ENCODE measurements around the gene POU3F3.

POU3F3 gene

DNA sequence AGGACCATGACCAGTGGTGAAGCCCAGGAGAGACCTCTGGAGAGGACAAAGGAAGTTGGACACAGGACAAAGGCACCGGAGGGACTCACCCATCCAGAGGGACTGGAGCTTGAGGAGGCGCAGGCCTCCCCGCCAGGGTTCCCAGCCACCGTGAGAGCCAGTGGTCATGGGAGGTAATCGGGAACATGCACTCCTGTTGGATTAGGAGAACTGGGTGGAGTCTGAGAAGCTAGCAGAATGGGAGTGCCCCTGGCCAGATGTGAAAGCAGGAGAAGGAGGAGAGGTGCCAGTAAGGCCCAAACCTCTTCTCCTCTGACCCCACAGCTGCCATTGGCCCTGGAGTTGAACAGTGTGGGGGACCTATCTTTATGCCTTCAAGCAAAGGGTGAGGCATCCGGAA is 20.3 kb downstream of the POU3F3 start:
- ChIA-PET POLR2A (no interaction called here), CTCF (no interaction called here)
- TF ChIP-seq FOXM1 (IDR thresholded peaks at IDR 0.05; ENCODE audit: borderline replicate concordance) (no peak), ARNT (IDR thresholded peaks at IDR 0.05) (no peak), FOXK2 (IDR thresholded peaks at IDR 0.05) (no peak), LEF1 (IDR thresholded peaks at IDR 0.05; ENCODE audit: borderline replicate concordance) (no peak), BHLHE40 (IDR thresholded peaks at IDR 0.05; ENCODE audit: borderline replicate concordance) (no peak), FOXA1 (IDR thresholded peaks at IDR 0.05) (no peak)
- no peak for DNase-seq (ENCODE audit: extremely low spot score)

DNA sequence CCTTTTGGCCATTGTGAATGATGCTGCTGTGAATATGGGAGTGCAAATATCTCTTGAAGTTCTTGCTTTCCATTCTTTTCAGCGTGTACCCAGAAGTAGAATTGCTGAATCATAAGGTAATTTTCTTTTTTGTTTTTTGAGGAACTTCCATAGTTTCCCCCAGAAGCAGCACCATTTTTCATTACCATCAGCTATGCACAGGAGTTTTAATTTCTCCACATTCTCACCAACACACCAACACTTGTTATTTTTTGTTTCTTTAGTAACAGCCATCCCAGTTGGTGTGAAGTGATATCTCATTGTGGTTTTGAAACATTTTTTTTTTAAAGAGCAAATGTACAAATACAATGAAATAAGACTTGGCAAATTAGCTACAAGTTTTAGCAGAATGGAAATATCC is 21.3 kb downstream of the POU3F3 start:
- CTCF ChIA-PET = no interaction called here
- POLR2A ChIA-PET = interaction anchor here (0.6 kb wide), 1 partner anchor 418 kb away, joined by 3 read pairs; no protein-coding TSS in a partner anchor
- no peak for DNase-seq (ENCODE audit: extremely low spot score)
- TF ChIP-seq SUZ12 (IDR thresholded peaks at IDR 0.05) (no peak), CTBP1 (IDR thresholded peaks at IDR 0.05; ENCODE audit: borderline replicate concordance) (no peak), FOXA1 (IDR thresholded peaks at IDR 0.05) (no peak), FOXK2 (IDR thresholded peaks at IDR 0.05) (no peak)

DNA sequence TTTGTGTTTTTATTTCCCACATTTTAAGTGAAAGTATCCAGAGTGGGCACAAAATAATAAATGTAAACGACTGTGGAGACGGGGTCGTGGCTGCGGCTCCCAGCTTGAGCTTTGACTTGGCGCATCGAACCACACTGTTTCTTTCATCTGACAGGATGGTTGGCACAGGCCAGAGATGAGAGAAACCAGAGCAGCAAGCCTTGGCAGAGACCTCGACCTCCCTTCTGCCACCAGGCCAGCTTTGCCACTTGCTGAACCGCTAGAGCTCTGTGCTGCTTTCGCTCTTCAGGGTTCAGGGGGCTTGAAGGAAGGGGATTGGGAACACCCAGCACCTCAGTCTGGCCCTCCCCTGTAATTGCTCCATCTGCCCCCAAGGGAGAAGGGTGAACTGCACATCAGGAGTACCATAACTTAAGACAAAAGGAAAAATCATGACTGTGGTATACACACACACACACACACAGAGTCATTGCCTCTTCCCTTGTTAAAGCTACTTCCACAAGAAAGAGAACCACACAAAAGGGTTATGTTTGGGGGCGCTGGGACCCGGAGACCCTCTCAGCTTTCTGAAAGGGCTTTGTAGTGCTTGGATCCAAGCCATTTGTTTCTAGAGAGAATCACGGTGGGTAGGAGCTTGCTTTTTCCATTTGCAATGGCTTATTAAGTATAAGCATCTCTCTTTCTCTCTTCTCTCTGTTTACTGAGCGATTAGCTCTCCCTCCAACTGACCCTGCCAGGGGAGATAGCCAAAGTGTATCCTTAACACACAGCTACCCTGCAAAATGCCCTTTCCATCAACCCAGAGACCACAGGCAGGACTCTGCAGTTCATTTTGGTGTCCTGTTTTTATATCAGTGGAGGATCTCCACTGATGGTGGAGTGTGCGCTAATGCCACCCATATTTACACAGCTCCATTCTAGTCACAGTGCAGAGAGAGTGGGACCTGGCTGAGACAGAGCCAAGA is 23.0 kb downstream of the POU3F3 start:
- POLR2A ChIA-PET = interaction anchor here (1.0 kb wide), 1 partner anchor 26 kb away, joined by 3 read pairs; no protein-coding TSS in a partner anchor
- CTCF ChIA-PET = no interaction called here

DNA sequence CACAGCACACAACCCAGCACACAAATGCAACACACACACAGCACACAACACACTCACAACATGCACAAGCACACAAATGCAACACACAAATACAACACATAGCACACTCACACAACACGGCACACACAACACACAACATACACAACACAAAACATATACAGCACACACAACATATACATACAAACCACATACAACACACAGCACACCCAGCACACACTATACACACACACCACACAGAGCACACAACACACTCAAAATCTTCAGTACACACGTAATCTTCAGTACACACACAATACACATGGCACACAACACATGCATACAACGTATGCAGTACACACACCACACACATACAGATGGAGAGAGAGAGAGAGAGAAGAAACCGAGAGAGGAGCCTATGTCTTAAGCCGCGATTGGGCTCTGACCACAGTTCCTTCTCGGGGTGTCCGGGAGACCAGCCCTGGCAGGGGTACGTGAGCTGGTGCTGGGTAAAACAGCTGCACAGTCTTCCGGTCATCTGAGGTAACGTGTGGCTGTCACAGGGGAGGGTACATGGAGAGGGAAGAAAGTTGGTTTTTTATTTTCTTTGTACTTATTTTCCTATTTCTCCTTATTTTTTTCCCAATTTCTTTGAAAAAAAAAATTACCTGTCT is 25.1 kb downstream of the POU3F3 start:
- POLR2A ChIA-PET = no interaction called here
- CTCF ChIA-PET = interaction anchor here (0.6 kb wide), 1 partner anchor 1697 kb away, joined by 3 read pairs; no protein-coding TSS in a partner anchor
- no peak for TF ChIP-seq TARDBP (IDR thresholded peaks at IDR 0.05)
- no peak for TF ChIP-seq NFRKB (IDR thresholded peaks at IDR 0.05)
- no peak for TF ChIP-seq BHLHE40 (IDR thresholded peaks at IDR 0.05; ENCODE audit: borderline replicate concordance)
- TF ChIP-seq SUZ12 (IDR thresholded peaks at IDR 0.05) = no peak
- TF ChIP-seq FOXK2 (IDR thresholded peaks at IDR 0.05) = no peak
- TF ChIP-seq FOXM1 (IDR thresholded peaks at IDR 0.05; ENCODE audit: borderline replicate concordance) = no peak
- no peak for TF ChIP-seq FOXA1 (IDR thresholded peaks at IDR 0.05)
- TF ChIP-seq ELF4 (IDR thresholded peaks at IDR 0.05) = no peak
- TF ChIP-seq, protein P1, sequence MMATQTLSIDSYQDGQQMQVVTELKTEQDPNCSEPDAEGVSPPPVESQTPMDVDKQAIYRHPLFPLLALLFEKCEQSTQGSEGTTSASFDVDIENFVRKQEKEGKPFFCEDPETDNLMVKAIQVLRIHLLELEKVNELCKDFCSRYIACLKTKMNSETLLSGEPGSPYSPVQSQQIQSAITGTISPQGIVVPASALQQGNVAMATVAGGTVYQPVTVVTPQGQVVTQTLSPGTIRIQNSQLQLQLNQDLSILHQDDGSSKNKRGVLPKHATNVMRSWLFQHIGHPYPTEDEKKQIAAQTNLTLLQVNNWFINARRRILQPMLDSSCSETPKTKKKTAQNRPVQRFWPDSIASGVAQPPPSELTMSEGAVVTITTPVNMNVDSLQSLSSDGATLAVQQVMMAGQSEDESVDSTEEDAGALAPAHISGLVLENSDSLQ (IDR thresholded peaks at IDR 0.05) = no peak
- no peak for TF ChIP-seq CTBP1 (IDR thresholded peaks at IDR 0.05; ENCODE audit: borderline replicate concordance)
- DNase-seq (ENCODE audit: extremely low spot score) = no peak

More for the DNA sequence above, 23.0 kb downstream of the POU3F3 start:
- TF ChIP-seq BHLHE40 (IDR thresholded peaks at IDR 0.05; ENCODE audit: borderline replicate concordance) (no peak), ARNT (IDR thresholded peaks at IDR 0.05) (no peak), NFRKB (IDR thresholded peaks at IDR 0.05) (no peak), SP1 (IDR thresholded peaks at IDR 0.05) (no peak), TARDBP (IDR thresholded peaks at IDR 0.05) (no peak), ZNF384 (IDR thresholded peaks at IDR 0.05) (no peak), FOXA1 (IDR thresholded peaks at IDR 0.05) (no peak), HDGF (IDR thresholded peaks at IDR 0.05; ENCODE audit: borderline replicate concordance) (no peak), FOXM1 (IDR thresholded peaks at IDR 0.05; ENCODE audit: borderline replicate concordance) (no peak), ELF4 (IDR thresholded peaks at IDR 0.05) (no peak), FOXK2 (IDR thresholded peaks at IDR 0.05) (no peak), LEF1 (IDR thresholded peaks at IDR 0.05; ENCODE audit: borderline replicate concordance) (no peak), L3MBTL2 (conservative IDR thresholded peaks at IDR 0.05) (no peak), CTBP1 (IDR thresholded peaks at IDR 0.05; ENCODE audit: borderline replicate concordance) (no peak), SUZ12 (IDR thresholded peaks at IDR 0.05) (no peak)
- TF ChIP-seq, protein P1 (IDR thresholded peaks at IDR 0.05) = no peak
- no peak for DNase-seq (ENCODE audit: extremely low spot score)

DNA sequence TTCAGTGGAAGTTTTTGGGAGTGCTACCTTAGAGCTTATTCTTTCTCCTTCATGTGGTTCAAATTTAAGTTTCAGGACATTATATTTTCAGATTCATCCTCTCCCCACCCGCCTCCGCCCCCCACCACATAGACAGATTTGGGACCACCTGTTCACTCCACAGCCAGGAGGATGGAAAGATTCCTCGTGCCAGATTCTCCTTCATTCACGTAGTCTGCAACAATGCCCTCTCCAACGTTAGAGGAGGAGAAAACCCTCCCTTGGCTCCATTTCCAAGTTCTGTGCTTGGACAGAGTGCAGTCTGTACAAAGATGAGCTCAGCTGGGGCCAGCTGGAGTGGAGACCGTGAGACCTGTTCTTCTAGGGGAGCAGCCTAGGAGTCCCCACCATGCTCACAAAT is 26.2 kb downstream of the POU3F3 start:
- CTCF ChIA-PET = no interaction called here

DNA sequence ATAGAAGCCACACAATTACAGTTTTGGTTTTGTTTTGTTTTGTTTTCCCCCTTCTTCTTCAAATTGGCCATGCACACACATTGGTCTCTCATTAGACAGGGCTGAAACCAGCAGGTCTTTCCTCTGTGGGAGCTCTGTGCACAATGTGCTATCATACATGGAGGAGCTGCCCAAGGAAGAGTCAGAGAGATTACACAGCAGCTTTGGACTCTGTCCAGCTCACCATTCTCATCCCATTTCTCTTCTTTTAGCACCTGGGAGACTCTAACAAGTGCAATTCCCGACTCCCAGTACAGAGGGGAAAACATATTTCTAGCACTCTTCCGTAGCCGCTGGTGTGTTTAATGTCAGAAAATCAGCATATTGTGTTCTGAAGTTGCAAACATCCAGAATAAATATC is 29.4 kb downstream of the POU3F3 start:
- CTCF ChIA-PET = no interaction called here
- POLR2A ChIA-PET = interaction anchor here (1.2 kb wide), 1 partner anchor 11 kb away, joined by 3 read pairs; no protein-coding TSS in a partner anchor
- TF ChIP-seq L3MBTL2 (conservative IDR thresholded peaks at IDR 0.05) (no peak), FOXK2 (IDR thresholded peaks at IDR 0.05) (no peak), HDGF (IDR thresholded peaks at IDR 0.05; ENCODE audit: borderline replicate concordance) (no peak), ELF4 (IDR thresholded peaks at IDR 0.05) (no peak), ARNT (IDR thresholded peaks at IDR 0.05) (no peak), SUZ12 (IDR thresholded peaks at IDR 0.05) (no peak), FOXA1 (IDR thresholded peaks at IDR 0.05) (no peak)
- DNase-seq (ENCODE audit: extremely low spot score) = no peak

More for the DNA sequence above, 26.2 kb downstream of the POU3F3 start:
- no peak for TF ChIP-seq LEF1 (IDR thresholded peaks at IDR 0.05; ENCODE audit: borderline replicate concordance)
- TF ChIP-seq NFRKB (IDR thresholded peaks at IDR 0.05) = no peak
- TF ChIP-seq HDGF (IDR thresholded peaks at IDR 0.05; ENCODE audit: borderline replicate concordance) = no peak
- no peak for TF ChIP-seq SP1 (IDR thresholded peaks at IDR 0.05)
- no peak for TF ChIP-seq ZNF384 (IDR thresholded peaks at IDR 0.05)
- POLR2A ChIA-PET = no interaction called here
- no peak for DNase-seq (ENCODE audit: extremely low spot score)

Data from HEK293T (cell line).